ENCODE results near the gene PROKR1. TPM values are rescaled to one million over a fixed set of nuclear protein-coding genes. Genes with fewer than 3 reads are reported as not detected.

PROKR1 gene
- total and polyA plus RNA-seq, 7 donors: 0.01 to 0.03 (median 0.03) TPM; not detected in 4

DNA sequence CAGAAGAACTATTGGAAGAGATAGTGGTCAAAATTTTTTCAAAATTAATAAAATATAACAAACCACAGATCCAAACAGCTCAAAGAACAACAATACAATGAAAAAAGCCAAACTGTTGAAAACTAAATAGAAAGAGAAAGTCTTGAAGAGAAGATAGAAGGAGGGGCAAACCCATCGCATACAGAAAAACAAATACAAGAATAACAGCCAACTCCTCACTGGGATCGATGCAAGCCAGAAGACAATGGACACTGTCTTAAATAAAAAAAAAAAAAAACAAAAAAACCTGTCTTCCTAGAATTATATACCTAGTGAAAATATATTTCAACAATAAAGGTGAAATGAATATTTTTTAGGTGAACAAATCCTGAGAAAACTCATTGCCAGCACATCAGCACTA lies 57.2 kb downstream of the PROKR1 start:
- Histone ChIP-seq H3K27me3 (ENCODE audit: insufficient read depth in 3 of 3, low read length in 2 of 3) (no peaks in the 10 kb centered on the region), H3K36me3 (ENCODE audit: insufficient read depth in 1 of 2, low read depth in 1 of 2) (no peaks in the 10 kb centered on the region), H3K4me3 (no peak overlapping the region), H3K4me1 (no peaks in the 10 kb centered on the region), H3K9me3 (no peaks in the 10 kb centered on the region), H3K27ac (no peak overlapping the region)
- DNase-seq (no peak), ATAC-seq (no peak)
- 92 to 96% (median 94%) methylated on average over 2 of the region's 2 CpGs for WGBS, 3 donors
- TF ChIP-seq, protein P1, sequence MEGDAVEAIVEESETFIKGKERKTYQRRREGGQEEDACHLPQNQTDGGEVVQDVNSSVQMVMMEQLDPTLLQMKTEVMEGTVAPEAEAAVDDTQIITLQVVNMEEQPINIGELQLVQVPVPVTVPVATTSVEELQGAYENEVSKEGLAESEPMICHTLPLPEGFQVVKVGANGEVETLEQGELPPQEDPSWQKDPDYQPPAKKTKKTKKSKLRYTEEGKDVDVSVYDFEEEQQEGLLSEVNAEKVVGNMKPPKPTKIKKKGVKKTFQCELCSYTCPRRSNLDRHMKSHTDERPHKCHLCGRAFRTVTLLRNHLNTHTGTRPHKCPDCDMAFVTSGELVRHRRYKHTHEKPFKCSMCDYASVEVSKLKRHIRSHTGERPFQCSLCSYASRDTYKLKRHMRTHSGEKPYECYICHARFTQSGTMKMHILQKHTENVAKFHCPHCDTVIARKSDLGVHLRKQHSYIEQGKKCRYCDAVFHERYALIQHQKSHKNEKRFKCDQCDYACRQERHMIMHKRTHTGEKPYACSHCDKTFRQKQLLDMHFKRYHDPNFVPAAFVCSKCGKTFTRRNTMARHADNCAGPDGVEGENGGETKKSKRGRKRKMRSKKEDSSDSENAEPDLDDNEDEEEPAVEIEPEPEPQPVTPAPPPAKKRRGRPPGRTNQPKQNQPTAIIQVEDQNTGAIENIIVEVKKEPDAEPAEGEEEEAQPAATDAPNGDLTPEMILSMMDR (IDR thresholded peaks at IDR 0.05): no peak
- intact Hi-C loops (cut with DNase I): no loop called here

DNA sequence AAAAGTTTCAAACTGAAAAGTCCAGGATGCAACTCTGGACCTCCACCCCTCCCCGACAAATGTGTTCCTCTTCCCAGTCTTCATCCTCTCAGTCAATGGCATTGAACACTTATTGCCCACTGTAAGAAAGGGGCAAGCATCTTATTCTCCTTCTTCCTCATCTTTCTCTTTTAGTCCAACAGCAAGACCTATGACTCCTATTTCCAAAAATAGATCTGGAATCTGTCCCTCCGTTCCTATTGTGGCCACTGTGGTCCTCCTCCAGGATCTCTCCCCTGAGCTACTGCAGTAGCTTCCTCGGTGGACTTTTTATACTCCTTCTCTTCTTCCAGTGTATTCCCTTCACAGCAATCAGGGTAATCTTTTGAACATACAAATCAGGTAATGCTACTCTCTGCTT lies 63.3 kb downstream of the PROKR1 start:
- Histone ChIP-seq H3K36me3 (ENCODE audit: insufficient read depth in 1 of 2, low read depth in 1 of 2) (no peaks in the 10 kb centered on the region), H3K4me3 (no peak overlapping the region), H3K27me3 (ENCODE audit: insufficient read depth in 3 of 3, low read length in 2 of 3) (no peaks in the 10 kb centered on the region), H3K4me1 (no peaks in the 10 kb centered on the region), H3K27ac (no peak overlapping the region), H3K9me3 (no peaks in the 10 kb centered on the region)
- TF ChIP-seq, protein P1 (IDR thresholded peaks at IDR 0.05): no peak
- intact Hi-C loops (cut with DNase I): loop anchor here in 1 of 2 donors (5.0 kb wide), 1 partner anchor 221 kb away; no protein-coding TSS in a partner anchor
- DNase-seq (no peak), ATAC-seq (no peak)
- 51 to 67% (median 63%) methylated on average over 3 of the region's 3 CpGs for WGBS, 3 donors

Other genes starting within 250 kb of the PROKR1 start
- 1 to 10 TPM in 2 of 4 donors, under 1 TPM in 2; 0.90 to 2.4 (median 1.6) TPM for gene FBXO48, start 176.3 kb upstream of the PROKR1 start, total RNA-seq
- 1 to 10 TPM in 1 of 3 donors, under 1 TPM in 2; 0.57 to 4.3 (median 0.87) TPM for gene FBXO48, start 176.3 kb upstream of the PROKR1 start, polyA plus RNA-seq
- gene APLF, start 176.0 kb upstream of the PROKR1 start, total RNA-seq: 1 to 10 TPM; 2.8 to 4.3 (median 3.6) TPM
- 1 to 10 TPM in 2 of 3 donors, under 1 TPM in 1; 0.52 to 1.6 (median 1.4) TPM for gene APLF, start 176.0 kb upstream of the PROKR1 start, polyA plus RNA-seq
- 1 to 10 TPM; 1.8 to 4.8 (median 2.2) TPM for gene ARHGAP25, start 91.2 kb downstream of the PROKR1 start, total RNA-seq
- 1 to 10 TPM; 1.1 to 1.9 (median 1.6) TPM for gene ARHGAP25, start 91.2 kb downstream of the PROKR1 start, polyA plus RNA-seq
- gene BMP10, start 227.8 kb downstream of the PROKR1 start, total RNA-seq: under 1 TPM in 2 of 4 donors, not detected in 2; 0.17 to 0.27 TPM
- gene BMP10, start 227.8 kb downstream of the PROKR1 start, polyA plus RNA-seq: not detected